Purkinje cell (primary cell): ENCODE results near the gene LGALS9. TPM values are rescaled to one million over a fixed set of nuclear protein-coding genes. Genes with fewer than 3 reads are reported as not detected.

Experiments used
- polyA plus RNA-seq: library from polyadenylated mRNA; unstranded; fragments of >200 nt; fragmentation: Nextera tagmentation; gene quantifications from 2 replicates; pipeline ENCODE4 v1.2.1, GENCODE V29; 2014

Gene LGALS9
- 0.97 TPM in 1 of 2 replicates, not detected in the other for polyA plus RNA-seq

DNA sequence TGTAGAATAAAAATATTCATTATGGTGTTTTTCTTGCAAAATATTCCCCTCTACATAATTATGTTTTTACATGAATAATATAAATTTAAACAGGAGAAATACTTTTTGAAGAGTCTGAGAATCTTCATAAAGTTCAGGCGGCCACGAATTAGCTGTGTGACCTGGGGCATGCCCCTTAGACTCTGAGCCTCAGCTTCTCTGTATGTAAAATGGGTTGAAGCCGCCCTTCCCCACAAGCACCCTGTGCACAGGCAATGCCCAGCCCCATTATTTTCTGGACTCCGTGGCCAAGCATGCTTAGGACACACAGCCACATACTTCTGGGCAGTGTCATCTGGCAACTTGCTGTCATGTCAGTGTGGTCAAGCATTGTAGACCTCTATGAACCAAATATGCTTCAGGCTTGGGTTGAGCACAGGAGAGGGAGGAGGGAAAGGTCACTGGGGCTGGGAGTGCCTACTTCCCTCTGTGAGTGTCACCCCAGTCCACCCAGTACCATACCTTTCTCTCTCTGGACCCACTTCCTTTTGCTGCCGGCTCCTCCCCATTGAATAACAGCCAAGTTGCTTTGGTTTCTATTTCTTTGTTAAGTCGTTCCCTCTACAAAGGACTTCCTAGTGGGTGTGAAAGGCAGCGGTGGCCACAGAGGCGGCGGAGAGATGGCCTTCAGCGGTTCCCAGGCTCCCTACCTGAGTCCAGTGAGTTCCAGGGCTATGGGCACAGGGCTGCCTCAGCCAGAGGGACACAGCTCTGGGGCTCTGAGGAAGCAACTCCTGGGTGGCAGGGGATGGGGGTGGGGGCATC lies at the start of gene LGALS9:
Gene LGALS9 (plus strand): TSS at position 582 of the 804 bp plus-strand sequence. CDS start 78 bp downstream, at position 660.

Other genes starting within 250 kb of the LGALS9 start
- 0.17 and 2.1 TPM in 2 replicates for gene KSR1, start 174.7 kb upstream of the LGALS9 start, polyA plus RNA-seq
- not detected in 2 replicates for gene NOS2, start 169.3 kb downstream of the LGALS9 start, polyA plus RNA-seq